GM12892 (cell line): ENCODE results near the gene PODXL.

Experiments
- POLR2A ChIP-seq: IDR thresholded peaks from 2 replicates; pipeline ENCODE4 v1.6.1; 2011; ENCODE audit warnings: low read depth, low read length, control low read depth
- POLR2AphosphoS5 ChIP-seq: IDR thresholded peaks from 2 replicates; pipeline ENCODE4 v1.6.1; 2011; ENCODE audit warnings: low read depth, low read length, control low read depth
- TAF1 ChIP-seq: IDR thresholded peaks from 2 replicates; pipeline ENCODE4 v1.6.1; 2011; ENCODE audit warnings: low read depth, mild to moderate bottlenecking, control low read depth, low read length, borderline replicate concordance

- no peak for TF ChIP-seq POLR2AphosphoS5
- TF ChIP-seq POLR2A: no peak
- no peak for TF ChIP-seq TAF1
These were observed 22.6 kb downstream of the PODXL start for GRCh38 chr7:131533566-131534561.
